H1 (cell line): Measurements from ENCODE around the gene SLC23A3.

Experiments used
- CTCF ChIP-seq, 3 experiments: IDR thresholded peaks; 1 replicate in 2 of 3; 2 replicates in 1 of 3; pipeline versions ENCODE4 v1.5.1 to v1.6.1; 2011; ENCODE audit warnings: low read length in 3 of 3, mild to moderate bottlenecking in 3 of 3, inconsistent platforms in 2 of 3, low read depth in 1 of 3, moderate library complexity in 1 of 3; ENCODE audit not compliant: insufficient read depth in 1 of 3; ENCODE audit errors: control extremely low read depth in 1 of 3
- KDM1A ChIP-seq: fragments of 200-600, 300-600 bp; sonication (generic); IDR thresholded peaks from 2 replicates; pipeline ENCODE4 v1.7.1; 2016; ENCODE audit warnings: mild to moderate bottlenecking, low read length, borderline replicate concordance
- POLR2A ChIP-seq, 2 experiments: IDR thresholded peaks; 1 replicate in 1 of 2; 2 replicates in 1 of 2; pipeline ENCODE4 v1.6.1; 2011; ENCODE audit warnings: low read depth in 2 of 2, low read length in 2 of 2, mild to moderate bottlenecking in 2 of 2; ENCODE audit errors: control extremely low read depth in 1 of 2
- SAP30 ChIP-seq: fragments of 300-600 bp; sonication (generic); IDR thresholded peaks from 2 replicates; pipeline ENCODE4 v1.7.1; 2012; ENCODE audit warnings: low read length, moderate library complexity, mild to moderate bottlenecking, inconsistent platforms; ENCODE audit not compliant: insufficient read depth, insufficient replicate concordance
- TAF7 ChIP-seq: optimal IDR thresholded peaks from 2 replicates; pipeline ENCODE3; 2011; ENCODE audit warnings: low read depth, mild to moderate bottlenecking, inconsistent platforms, low read length, moderate library complexity, borderline replicate concordance
- TF ChIP-seq, protein P1 (sequence below): IDR thresholded peaks from 2 replicates; pipeline ENCODE4 v1.6.1; 2011; ENCODE audit warnings: low read depth, mild to moderate bottlenecking, low read length; ENCODE audit not compliant: insufficient read depth

DNA sequence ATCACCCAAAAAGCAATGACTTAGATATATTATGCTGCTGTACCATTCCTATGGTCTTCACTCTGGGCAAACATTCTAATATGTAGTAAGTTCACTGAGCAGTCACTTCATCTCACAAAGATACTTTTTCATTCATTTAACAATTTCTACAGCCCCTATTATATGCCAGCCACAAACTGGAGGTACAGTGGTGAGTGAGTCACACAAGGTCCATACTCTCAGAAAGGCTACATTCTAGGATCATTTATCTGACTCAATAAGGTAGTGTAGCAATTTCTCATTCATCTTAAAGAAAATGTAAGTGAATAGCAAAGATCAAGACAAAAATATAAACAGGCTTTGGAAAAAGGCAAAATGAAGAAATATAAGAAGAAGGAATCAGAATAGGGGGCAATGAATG is 49.7 kb downstream of the SLC23A3 start:
- TF ChIP-seq POLR2A (IDR thresholded peaks at IDR 0.05; ENCODE audit: control extremely low read depth in 1 of 2, low read depth in 2 of 2, low read length in 2 of 2) (no peak), CTCF (IDR thresholded peaks at IDR 0.05; ENCODE audit: control extremely low read depth in 1 of 3, insufficient read depth in 1 of 3, low read depth in 1 of 3, low read length in 3 of 3) (no peak), KDM1A (no peak), TAF7 (no peak), SAP30 (no peak)
- TF ChIP-seq, protein P1, sequence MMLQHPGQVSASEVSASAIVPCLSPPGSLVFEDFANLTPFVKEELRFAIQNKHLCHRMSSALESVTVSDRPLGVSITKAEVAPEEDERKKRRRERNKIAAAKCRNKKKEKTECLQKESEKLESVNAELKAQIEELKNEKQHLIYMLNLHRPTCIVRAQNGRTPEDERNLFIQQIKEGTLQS: no peak
